D721Med (cell line): ENCODE results near the gene IMPACT.

Experiments
- DNase-seq: peaks from one replicate; pipeline ENCODE4 v3.0.0; 2011; ENCODE audit warnings: low spot score; ENCODE audit not compliant: insufficient read length
- FAIRE-seq: peaks from 2 replicates; lab custom pipeline; 2011; peaks lifted over from hg19 to GRCh38; lab: Jason Lieb, UNC
- TF ChIP-seq, protein P1 (sequence below): IDR thresholded peaks from 2 replicates; pipeline ENCODE4 v1.5.1; 2012; ENCODE audit warnings: mild to moderate bottlenecking, control low read depth; ENCODE audit not compliant: insufficient read depth; ENCODE audit errors: missing control alignments

IMPACT gene

GRCh38 chr18:24500217-24500616, 73.7 kb downstream of the IMPACT start:
- TF ChIP-seq, protein P1, sequence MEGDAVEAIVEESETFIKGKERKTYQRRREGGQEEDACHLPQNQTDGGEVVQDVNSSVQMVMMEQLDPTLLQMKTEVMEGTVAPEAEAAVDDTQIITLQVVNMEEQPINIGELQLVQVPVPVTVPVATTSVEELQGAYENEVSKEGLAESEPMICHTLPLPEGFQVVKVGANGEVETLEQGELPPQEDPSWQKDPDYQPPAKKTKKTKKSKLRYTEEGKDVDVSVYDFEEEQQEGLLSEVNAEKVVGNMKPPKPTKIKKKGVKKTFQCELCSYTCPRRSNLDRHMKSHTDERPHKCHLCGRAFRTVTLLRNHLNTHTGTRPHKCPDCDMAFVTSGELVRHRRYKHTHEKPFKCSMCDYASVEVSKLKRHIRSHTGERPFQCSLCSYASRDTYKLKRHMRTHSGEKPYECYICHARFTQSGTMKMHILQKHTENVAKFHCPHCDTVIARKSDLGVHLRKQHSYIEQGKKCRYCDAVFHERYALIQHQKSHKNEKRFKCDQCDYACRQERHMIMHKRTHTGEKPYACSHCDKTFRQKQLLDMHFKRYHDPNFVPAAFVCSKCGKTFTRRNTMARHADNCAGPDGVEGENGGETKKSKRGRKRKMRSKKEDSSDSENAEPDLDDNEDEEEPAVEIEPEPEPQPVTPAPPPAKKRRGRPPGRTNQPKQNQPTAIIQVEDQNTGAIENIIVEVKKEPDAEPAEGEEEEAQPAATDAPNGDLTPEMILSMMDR = no peak
- no peak for DNase-seq
- no peak for FAIRE-seq

DNA sequence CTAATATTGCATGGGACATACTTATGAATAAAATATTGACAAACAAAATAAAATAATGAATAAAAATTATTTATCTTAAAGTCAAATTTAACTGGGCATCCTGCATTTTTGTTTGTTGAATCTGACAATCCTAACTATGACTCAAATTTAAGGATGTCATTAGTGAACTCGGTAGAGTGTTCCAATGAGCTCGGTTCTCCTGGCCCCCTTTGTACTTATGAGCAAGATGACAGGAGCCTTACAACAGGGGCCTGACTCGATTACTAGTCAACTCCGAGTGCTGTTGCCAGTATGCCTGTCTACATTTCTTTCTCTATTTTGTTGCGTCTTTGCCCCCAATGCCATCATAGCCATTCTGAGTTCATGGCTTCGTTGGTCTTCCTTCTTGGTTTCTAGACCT, 74.3 kb downstream of the IMPACT start:
- DNase-seq (no peak), FAIRE-seq (no peak)
- TF ChIP-seq, protein P1 = no peak

- no peak for FAIRE-seq
Measured at GRCh38 chr18:24502667-24503523, 76.4 kb downstream of the IMPACT start.

More at GRCh38 chr18:24502667-24503523, 76.4 kb downstream of the IMPACT start:
- TF ChIP-seq, protein P1 = no peak
- no peak for DNase-seq
